Muscle of leg (tissue), 11 donors: ENCODE results near the gene BCL2L11. TPM values are rescaled to one million over a fixed set of nuclear protein-coding genes. Genes with fewer than 3 reads are reported as not detected.

ENCODE experiments used
- DNase-seq: peaks from one replicate; pipeline ENCODE4 v3.0.0; 2013
- H3K27ac ChIP-seq: one replicate; pipeline ENCODE4 v1.5.1; 2013; ENCODE audit warnings: mild to moderate bottlenecking, low read length, control low read depth
- H3K27me3 ChIP-seq: one replicate; pipeline ENCODE4 v1.6.1; 2013; ENCODE audit warnings: low read length; ENCODE audit not compliant: control insufficient read depth, insufficient read depth
- H3K36me3 ChIP-seq: one replicate; pipeline ENCODE4 v1.6.1; 2013; ENCODE audit warnings: low read length; ENCODE audit not compliant: control insufficient read depth, insufficient read depth
- H3K4me1 ChIP-seq: one replicate; pipeline ENCODE4 v1.6.1; 2013; ENCODE audit warnings: low read length; ENCODE audit not compliant: control insufficient read depth, insufficient read depth
- H3K4me3 ChIP-seq: one replicate; pipeline ENCODE4 v1.5.1; 2013; ENCODE audit warnings: low read length, control low read depth
- H3K9me3 ChIP-seq: replicated peaks from 2 replicates; pipeline ENCODE4 v1.6.1; 2013; ENCODE audit warnings: low read depth, low read length; ENCODE audit not compliant: control insufficient read depth
- WGBS: methylation state at CpG from one replicate; pipeline ENCODE4 v1.1.5; 2013; ENCODE audit warnings: missing lambda C conversion rate; ENCODE audit not compliant: insufficient coverage; 5-methylcytosine and 5-hydroxymethylcytosine counted together
- polyA plus RNA-seq, 8 donors: library from polyadenylated mRNA; unstranded; fragments of 120-200 nt; gene quantifications; one replicate each; pipeline versions ENCODE4 v1.2.1 to v1.2.3, GENCODE V29; 2013; ENCODE audit warnings: inconsistent platforms in 1 of 8, low replicate concordance in 1 of 8; ENCODE audit not compliant: insufficient read length in 8 of 8, insufficient read depth in 1 of 8
- total RNA-seq: library from RNA; stranded (reverse); fragments of 120-200 nt; gene quantifications from one replicate; pipeline ENCODE4 v1.2.4, GENCODE V29; 2013

The BCL2L11 gene
- total and polyA plus RNA-seq, 9 donors: 5.9 to 9.6 (median 6.9) TPM

DNA sequence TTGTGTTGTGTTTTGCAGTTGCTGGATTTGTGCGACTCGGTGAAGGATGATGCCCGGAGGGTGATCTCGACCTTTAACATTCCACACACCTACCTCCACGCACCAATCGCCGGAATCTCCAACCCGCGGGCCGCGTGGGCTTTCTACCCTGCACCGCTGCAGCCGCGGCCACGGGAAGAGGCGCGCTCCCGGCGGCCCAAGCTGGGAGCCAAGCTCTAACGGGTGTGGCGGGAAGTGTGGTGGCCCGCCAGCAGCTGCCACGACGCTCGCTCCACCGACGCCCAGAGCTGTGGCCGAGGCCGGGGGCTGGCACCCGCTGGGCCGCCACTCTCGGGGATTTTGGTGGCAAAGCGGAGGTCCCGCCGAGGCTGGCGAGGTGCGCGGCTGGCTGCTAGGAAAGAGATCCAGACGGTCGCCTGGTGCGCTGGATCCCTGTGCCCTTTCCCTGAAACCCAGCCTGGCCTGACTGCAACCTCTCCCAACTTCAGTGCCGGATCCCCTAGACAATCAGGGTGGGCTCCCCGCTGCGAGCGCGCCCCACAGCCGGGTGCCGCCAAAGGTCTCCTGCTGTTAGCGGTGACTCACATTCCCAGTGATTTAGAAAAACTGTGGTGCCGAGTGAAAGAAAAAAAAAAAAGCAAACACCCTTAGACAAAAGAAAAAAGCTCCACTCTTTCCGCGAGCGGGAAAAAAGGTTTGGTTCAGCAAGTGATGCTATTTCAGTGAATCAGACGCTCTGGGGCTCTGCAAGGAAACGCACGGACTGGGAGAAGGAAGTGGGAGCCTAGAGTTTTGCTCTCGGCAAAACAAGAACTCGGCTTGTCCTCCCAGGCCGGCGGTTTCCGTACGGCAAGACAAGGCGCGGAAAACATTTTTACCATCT lies 2.9 kb upstream of the BCL2L11 start:
- Histone ChIP-seq H3K27ac (no peak overlapping the region), H3K4me3 (peak overlapping the region; percentile 22), H3K27me3 (peaks cover 62% of the 10 kb centered on the region), H3K36me3 (no peaks in the 10 kb centered on the region), H3K4me1 (peaks cover 43% of the 10 kb centered on the region), H3K9me3 (peaks cover 4% of the 10 kb centered on the region)
- 9% methylated on average over 53 of the region's 64 CpGs for WGBS
- DNase-seq: peak; percentile 70

GRCh38 chr2:111118481-111118980 lies 2.2 kb upstream of the BCL2L11 start:
- DNase-seq: peak; percentile 31
- H3K36me3 ChIP-seq: no peaks in the 10 kb centered on the region
- peaks cover 45% of the 10 kb centered on the region for H3K4me1 ChIP-seq
- peaks cover 59% of the 10 kb centered on the region for H3K27me3 ChIP-seq
- H3K4me3 ChIP-seq: peak overlapping the region; percentile 23
- 19% methylated on average over 29 of the region's 33 CpGs for WGBS
- H3K27ac ChIP-seq: no peak overlapping the region
- peaks cover 4% of the 10 kb centered on the region for H3K9me3 ChIP-seq

GRCh38 chr2:111118981-111119821 lies 1.5 kb upstream of the BCL2L11 start:
- DNase-seq: peak; percentile 50
- 14% methylated on average over 64 of the region's 76 CpGs for WGBS
- Histone ChIP-seq H3K4me3 (peak overlapping the region; percentile 23), H3K9me3 (peaks cover 4% of the 10 kb centered on the region), H3K36me3 (no peaks in the 10 kb centered on the region), H3K27ac (no peak overlapping the region), H3K4me1 (peaks cover 48% of the 10 kb centered on the region), H3K27me3 (peaks cover 58% of the 10 kb centered on the region)

DNA sequence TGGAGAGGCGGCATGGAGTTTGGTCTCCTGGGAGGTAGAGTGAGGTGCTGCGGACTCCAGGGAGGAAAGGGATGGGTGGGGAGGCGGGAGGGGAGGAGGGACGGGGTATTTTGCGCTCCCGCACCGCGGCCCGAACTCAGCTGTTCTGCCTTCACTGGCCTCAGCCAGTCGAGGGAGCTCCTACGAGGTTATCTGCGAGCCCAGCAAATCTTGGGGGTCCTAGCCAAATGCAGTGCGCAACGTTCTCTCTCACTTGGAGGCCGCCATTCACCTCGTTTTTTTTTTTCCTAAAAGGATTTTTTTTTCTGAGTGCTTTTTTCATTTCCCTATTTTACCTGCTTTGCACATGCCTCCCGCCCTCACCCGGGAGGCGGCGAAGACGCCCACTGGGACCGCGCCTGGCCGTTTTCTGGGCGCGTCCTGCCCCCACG lies 877 bp upstream of the BCL2L11 start:
- DNase-seq: peak; percentile 36
- Histone ChIP-seq H3K27ac (no peak overlapping the region), H3K4me1 (peaks cover 48% of the 10 kb centered on the region), H3K36me3 (peaks cover 2% of the 10 kb centered on the region), H3K27me3 (peaks cover 56% of the 10 kb centered on the region), H3K4me3 (peak overlapping the region; percentile 74), H3K9me3 (peaks cover 4% of the 10 kb centered on the region)
- WGBS: 2% methylated on average over 23 of the region's 27 CpGs

DNA sequence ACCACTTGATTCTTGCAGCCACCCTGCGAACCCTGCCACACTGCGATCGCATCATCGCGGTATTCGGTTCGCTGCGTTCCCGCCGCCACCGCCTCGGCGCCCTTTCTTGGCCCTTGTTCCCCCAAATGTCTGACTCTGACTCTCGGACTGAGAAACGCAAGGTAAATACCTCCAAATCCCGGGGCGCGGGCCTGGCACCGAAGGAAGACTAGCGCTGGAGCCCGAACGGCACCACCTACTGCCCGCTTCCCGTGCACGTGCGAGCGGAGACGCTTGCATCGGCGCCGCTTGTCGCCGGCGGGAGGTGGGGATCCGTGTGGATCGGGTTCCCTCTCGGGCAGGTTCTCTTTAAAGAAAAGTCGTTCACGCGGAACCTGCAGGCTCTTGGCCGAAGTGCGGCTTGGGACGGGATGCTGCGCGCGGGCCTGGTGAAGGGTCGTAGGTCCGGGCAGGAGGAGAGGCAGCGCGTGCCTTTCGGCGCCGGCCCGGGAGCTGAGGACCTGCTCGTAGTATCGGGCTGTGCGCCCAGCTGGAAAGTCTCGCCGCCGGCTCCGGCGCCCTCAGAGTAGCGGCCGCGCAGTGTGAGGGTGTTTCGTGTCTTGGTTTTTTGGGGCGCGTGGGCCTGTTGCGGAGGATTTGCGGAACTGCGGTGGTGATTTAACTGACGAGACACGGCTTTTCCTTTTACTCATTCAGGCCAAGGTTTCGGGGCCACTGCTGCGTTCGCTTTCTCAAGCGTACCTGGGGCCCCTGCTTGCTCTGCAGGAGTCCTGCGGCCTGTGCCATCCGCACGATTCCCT lies 514 bp downstream of the BCL2L11 start:
- WGBS: under 1% methylated on average over 71 of the region's 80 CpGs
- Histone ChIP-seq H3K9me3 (peaks cover 4% of the 10 kb centered on the region), H3K27me3 (peaks cover 55% of the 10 kb centered on the region), H3K27ac (peak overlapping the region; percentile 85), H3K4me3 (peak overlapping the region; percentile 74), H3K4me1 (peaks cover 48% of the 10 kb centered on the region), H3K36me3 (peaks cover 9% of the 10 kb centered on the region)
- peak; percentile 59 for DNase-seq

- Histone ChIP-seq H3K4me1 (peaks cover 44% of the 10 kb centered on the region), H3K27ac (peak overlapping the region; percentile 77), H3K4me3 (peak overlapping the region; percentile 74), H3K27me3 (peaks cover 49% of the 10 kb centered on the region), H3K36me3 (peaks cover 9% of the 10 kb centered on the region), H3K9me3 (peaks cover 4% of the 10 kb centered on the region)
- WGBS: under 1% methylated on average over 93 of the region's 93 CpGs
- DNase-seq: peak; percentile 96
Observed at GRCh38 chr2:111121828-111122630, 1.3 kb downstream of the BCL2L11 start.

DNA sequence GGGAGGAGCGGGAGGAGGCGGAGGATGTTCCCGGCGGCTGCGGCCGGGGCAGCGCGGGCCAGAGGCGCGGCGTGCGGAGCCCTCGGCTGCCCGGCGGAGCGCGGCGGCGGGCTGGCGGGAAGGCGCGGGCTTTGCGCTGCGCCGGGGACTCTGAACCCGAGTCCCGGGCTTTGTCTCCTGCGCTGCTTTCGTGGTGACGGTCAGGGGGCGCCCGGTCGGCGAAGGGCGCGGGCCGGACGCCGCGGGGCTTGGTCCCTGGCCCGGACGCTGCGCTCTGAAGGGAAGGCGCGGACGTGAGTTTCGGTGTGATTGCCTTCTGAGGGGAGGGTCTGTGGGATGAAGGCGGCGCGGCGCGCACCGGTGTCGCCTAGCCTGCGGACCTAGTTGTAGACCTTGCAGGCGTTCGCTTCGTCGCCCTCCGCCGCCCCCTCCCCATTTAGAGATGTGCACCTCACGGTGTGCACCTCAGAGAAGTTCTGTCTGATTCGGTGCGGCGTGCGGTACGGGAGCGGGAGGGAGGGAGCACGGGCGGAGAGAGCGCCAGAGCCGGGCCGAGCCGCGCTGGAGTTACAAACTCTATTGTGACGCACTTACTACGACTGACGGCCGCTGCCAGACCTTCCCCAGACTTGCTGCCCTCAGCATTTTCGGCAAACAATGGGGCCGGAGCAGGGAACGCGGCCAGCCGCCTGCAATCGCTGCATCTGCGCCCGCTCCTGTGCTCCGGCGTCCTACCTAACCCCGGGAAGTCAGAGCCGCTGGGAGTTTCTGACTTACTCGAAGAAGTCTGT lies 2.1 kb downstream of the BCL2L11 start:
- WGBS: under 1% methylated on average over 85 of the region's 92 CpGs
- Histone ChIP-seq H3K36me3 (peaks cover 9% of the 10 kb centered on the region), H3K4me3 (peak overlapping the region; percentile 77), H3K4me1 (peaks cover 37% of the 10 kb centered on the region), H3K27ac (peak overlapping the region; percentile 84), H3K9me3 (peaks cover 4% of the 10 kb centered on the region), H3K27me3 (peaks cover 41% of the 10 kb centered on the region)
- DNase-seq: peak; percentile 92

- H3K4me3 ChIP-seq: no peak overlapping the region
- H3K27me3 ChIP-seq: peaks cover 32% of the 10 kb centered on the region
- H3K4me1 ChIP-seq: peaks cover 28% of the 10 kb centered on the region
- no peak for DNase-seq
- H3K27ac ChIP-seq: no peak overlapping the region
- H3K9me3 ChIP-seq: peaks cover under 1% of the 10 kb centered on the region
- peaks cover 9% of the 10 kb centered on the region for H3K36me3 ChIP-seq
- WGBS: 86% methylated on average over 5 of the region's 7 CpGs
Observed at GRCh38 chr2:111123751-111124150, 3.0 kb downstream of the BCL2L11 start.
